ENCODE measurements around the gene PPARD.
"Not testable (repeated sequence)": the region's sequence is repeated elsewhere in the genome, so short reads cannot be mapped to it uniquely, and the experiment has no call there.

PPARD gene

GRCh38 chr6:35432291-35432690 is 89.9 kb downstream of the PPARD start:
- FAIRE-seq (no peak), DNase-seq (ENCODE audit: extremely low spot score, insufficient read length, low read depth) (no peak)

- FAIRE-seq; DNase-seq (ENCODE audit: extremely low spot score, insufficient read length, low read depth): not testable (repeated sequence)
Observed at GRCh38 chr6:35432702-35433101, 90.3 kb downstream of the PPARD start.

- DNase-seq (ENCODE audit: extremely low spot score, insufficient read length, low read depth) (no peak), FAIRE-seq (no peak)
Observed at GRCh38 chr6:35435074-35435837, 92.9 kb downstream of the PPARD start.

- FAIRE-seq: no peak
Observed at GRCh38 chr6:35436071-35436857, 93.9 kb downstream of the PPARD start.

GRCh38 chr6:35438378-35439065 is 96.2 kb downstream of the PPARD start:
- DNase-seq (ENCODE audit: extremely low spot score, insufficient read length, low read depth); FAIRE-seq: not testable (repeated sequence)

More at GRCh38 chr6:35436071-35436857, 93.9 kb downstream of the PPARD start:
- DNase-seq (ENCODE audit: extremely low spot score, insufficient read length, low read depth): no peak

- FAIRE-seq (no peak), DNase-seq (ENCODE audit: extremely low spot score, insufficient read length, low read depth) (no peak)
Observed at GRCh38 chr6:35439308-35439707, 97.0 kb downstream of the PPARD start.

- DNase-seq (ENCODE audit: extremely low spot score, insufficient read length, low read depth): no peak
- FAIRE-seq: no peak
Observed at GRCh38 chr6:35441205-35441604, 98.8 kb downstream of the PPARD start.

- FAIRE-seq: no peak
Observed at GRCh38 chr6:35441642-35442041, 99.3 kb downstream of the PPARD start.

GRCh38 chr6:35442693-35443092 is 100.3 kb downstream of the PPARD start:
- DNase-seq (ENCODE audit: extremely low spot score, insufficient read length, low read depth) (no peak), FAIRE-seq (no peak)

More at GRCh38 chr6:35441642-35442041, 99.3 kb downstream of the PPARD start:
- DNase-seq (ENCODE audit: extremely low spot score, insufficient read length, low read depth): no peak

GRCh38 chr6:35443341-35444030 is 101.1 kb downstream of the PPARD start:
- no peak for DNase-seq (ENCODE audit: extremely low spot score, insufficient read length, low read depth)
- no peak for FAIRE-seq

GRCh38 chr6:35445691-35446090 is 103.3 kb downstream of the PPARD start:
- DNase-seq (ENCODE audit: extremely low spot score, insufficient read length, low read depth): no peak
- FAIRE-seq: no peak

- DNase-seq (ENCODE audit: extremely low spot score, insufficient read length, low read depth) (no peak), FAIRE-seq (no peak)
Observed at GRCh38 chr6:35448191-35448590, 105.8 kb downstream of the PPARD start.

- FAIRE-seq: peak; percentile 85
- peak; percentile 72 for DNase-seq (ENCODE audit: extremely low spot score, insufficient read length, low read depth)
Observed at GRCh38 chr6:35449287-35449881, 107.0 kb downstream of the PPARD start.

GRCh38 chr6:35451354-35452182 is 109.2 kb downstream of the PPARD start:
- FAIRE-seq (no peak), DNase-seq (ENCODE audit: extremely low spot score, insufficient read length, low read depth) (no peak)

- FAIRE-seq (peak; percentile 88), DNase-seq (ENCODE audit: extremely low spot score, insufficient read length, low read depth) (peak; percentile 92)
Observed at GRCh38 chr6:35452183-35453090, 110.1 kb downstream of the PPARD start, which contains the start of gene FANCE. Gene FANCE (plus strand): TSS chr6:35452338. CDS start chr6:35452546, 208 bp downstream.

GRCh38 chr6:35453236-35453635 is 110.9 kb downstream of the PPARD start:
- FAIRE-seq (no peak), DNase-seq (ENCODE audit: extremely low spot score, insufficient read length, low read depth) (no peak)

- no peak for FAIRE-seq
- DNase-seq (ENCODE audit: extremely low spot score, insufficient read length, low read depth): no peak
Observed at GRCh38 chr6:35454391-35455110, 112.2 kb downstream of the PPARD start.

All from GM18507 (cell line).